ENCODE data around the gene PEAK1. TPM values are rescaled to one million over a fixed set of nuclear protein-coding genes. Genes with fewer than 3 reads are reported as not detected.

The PEAK1 gene
- total RNA-seq, 2 donors from 2014 or later: 26.2 to 27.0 TPM

DNA sequence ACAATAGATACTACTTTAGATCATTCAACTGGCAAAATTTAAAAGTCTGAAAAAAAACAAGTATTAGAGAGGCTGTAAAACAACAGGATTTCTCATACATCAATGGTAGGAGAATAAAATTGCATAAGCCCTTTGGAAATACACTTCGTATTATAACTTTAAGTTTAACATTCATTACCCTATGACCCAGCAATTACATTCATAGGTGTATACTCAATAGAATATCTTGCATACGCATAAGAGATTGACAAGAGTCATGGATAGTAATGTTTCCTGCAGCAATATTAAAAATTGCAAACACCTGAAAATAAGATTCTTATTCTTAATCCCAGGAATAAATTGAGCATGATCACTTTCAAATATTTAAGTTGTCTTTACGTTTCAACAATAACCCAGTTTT lies 63.6 kb downstream of the PEAK1 start:
- no peak overlapping the region for H3K27ac Mint-ChIP-seq
- H3K9me3 Mint-ChIP-seq: no peaks in the 10 kb centered on the region
- no peak for DNase-seq (ENCODE audit: low spot score in 2 of 2)
- ATAC-seq: no peak
- no peaks in the 10 kb centered on the region for H3K36me3 Mint-ChIP-seq

DNA sequence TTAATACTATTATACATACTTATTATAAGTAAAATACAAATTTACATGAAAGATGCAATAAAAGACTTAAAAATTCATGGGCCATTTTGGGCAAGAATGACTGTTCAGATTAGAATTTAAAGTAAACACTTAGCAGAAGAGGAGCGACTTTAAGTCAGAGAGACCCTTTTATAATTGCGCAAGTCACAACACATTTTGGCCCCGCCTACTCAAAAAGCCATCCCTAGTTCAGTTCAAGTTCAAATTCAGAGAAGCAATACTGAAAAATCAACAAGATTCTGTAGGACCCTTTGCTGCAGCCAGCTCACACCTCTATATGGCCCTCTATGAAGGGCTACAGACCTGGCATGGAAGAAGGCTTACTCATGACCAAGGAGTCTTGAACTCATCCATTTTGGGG lies 64.6 kb downstream of the PEAK1 start:
- Mint-ChIP-seq H3K27ac (no peak overlapping the region), H3K36me3 (no peaks in the 10 kb centered on the region)
- ATAC-seq: no peak

DNA sequence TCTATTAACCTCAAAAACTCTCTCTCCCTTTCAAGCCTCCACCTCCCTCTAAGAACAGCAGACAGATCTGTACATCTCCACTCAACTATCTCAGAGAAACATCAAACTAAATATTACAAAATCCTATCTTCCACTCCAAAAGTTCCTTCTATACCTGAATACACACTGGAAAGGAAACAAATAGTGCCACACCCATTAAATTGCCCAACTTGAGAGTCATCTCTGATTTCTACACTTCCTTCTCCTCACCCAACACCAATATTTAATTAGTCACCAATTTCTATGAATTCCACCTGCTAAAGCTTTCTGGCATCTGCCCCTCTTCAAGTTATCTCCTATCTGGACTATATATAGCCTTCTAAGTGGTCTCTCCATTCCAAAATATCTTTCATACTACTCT lies 65.8 kb downstream of the PEAK1 start:
- DNase-seq (ENCODE audit: low spot score in 2 of 2): no peak
- H3K36me3 Mint-ChIP-seq: no peaks in the 10 kb centered on the region
- no peak overlapping the region for H3K27ac Mint-ChIP-seq
- H3K9me3 Mint-ChIP-seq: no peaks in the 10 kb centered on the region
- ATAC-seq: no peak

More for the DNA sequence above, 64.6 kb downstream of the PEAK1 start:
- no peaks in the 10 kb centered on the region for H3K9me3 Mint-ChIP-seq
- no peak for DNase-seq (ENCODE audit: low spot score in 2 of 2)

DNA sequence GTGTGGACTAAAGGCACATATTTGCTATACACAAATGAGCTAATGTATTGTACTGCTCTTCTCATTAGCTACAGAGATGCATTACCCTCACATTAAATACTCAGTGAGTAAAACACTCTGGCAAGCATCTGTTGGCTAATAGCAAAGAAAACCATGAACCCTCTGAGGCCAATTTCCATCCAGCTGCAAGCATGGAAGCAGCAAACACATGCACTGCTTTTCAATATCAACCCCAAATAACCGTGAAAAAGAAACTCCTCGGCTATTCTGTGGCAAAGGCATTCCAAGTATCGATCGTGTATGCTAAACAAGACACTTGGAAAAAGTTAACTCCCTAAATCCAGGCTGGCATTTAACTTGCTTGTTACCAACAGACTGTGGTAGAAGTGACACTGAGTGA lies 67.0 kb downstream of the PEAK1 start:
- no peak for DNase-seq (ENCODE audit: low spot score in 2 of 2)
- H3K9me3 Mint-ChIP-seq: no peaks in the 10 kb centered on the region
- H3K27ac Mint-ChIP-seq: no peak overlapping the region

DNA sequence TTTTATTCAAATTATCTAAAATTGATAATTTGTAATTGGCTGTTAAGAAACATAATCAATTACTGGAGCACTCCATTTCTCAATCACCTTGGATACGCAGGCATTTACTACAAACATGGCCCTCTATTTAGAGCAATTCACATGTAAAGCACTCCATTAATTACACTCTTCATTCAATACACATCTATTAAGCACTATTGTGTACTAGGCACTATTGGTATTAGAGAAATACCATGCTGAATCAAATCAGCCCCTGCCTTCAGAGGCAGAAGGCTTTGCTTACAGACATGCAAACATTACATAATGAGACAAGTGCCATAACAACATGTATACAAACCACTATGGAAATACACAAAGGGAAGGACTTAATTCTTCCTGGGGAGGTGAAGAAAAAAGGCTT lies 69.1 kb downstream of the PEAK1 start:
- no peak for DNase-seq (ENCODE audit: low spot score in 2 of 2)
- no peak overlapping the region for H3K27ac Mint-ChIP-seq
- no peak for ATAC-seq
- H3K36me3 Mint-ChIP-seq: peaks cover 0 to 6% of the 10 kb centered on the region in 2 donors
- H3K9me3 Mint-ChIP-seq: no peaks in the 10 kb centered on the region

More for the DNA sequence above, 67.0 kb downstream of the PEAK1 start:
- no peak for ATAC-seq
- no peaks in the 10 kb centered on the region for H3K36me3 Mint-ChIP-seq

DNA sequence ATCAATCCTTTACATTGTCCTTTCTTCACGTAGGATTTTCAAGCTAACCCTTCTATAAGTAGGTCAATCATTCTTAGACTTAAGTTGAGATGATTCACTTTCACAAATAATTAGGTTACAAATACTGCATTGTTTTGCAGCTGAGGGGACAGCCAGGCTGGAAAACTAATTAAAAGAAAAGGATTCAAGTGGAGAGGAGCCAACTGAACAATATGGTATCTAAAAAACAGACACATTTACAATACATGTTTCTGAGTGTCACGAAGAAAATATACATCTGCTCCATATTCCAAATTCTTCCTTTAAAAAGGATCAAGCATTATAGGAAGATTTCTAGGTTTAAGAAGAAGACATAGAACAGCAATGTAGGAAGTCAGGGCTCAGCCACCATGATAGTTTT lies 70.2 kb downstream of the PEAK1 start:
- peaks cover 0 to 11% of the 10 kb centered on the region in 2 donors for H3K36me3 Mint-ChIP-seq
- ATAC-seq: no peak
- DNase-seq (ENCODE audit: low spot score in 2 of 2): no peak
- H3K27ac Mint-ChIP-seq: no peak overlapping the region
- H3K9me3 Mint-ChIP-seq: no peaks in the 10 kb centered on the region

DNA sequence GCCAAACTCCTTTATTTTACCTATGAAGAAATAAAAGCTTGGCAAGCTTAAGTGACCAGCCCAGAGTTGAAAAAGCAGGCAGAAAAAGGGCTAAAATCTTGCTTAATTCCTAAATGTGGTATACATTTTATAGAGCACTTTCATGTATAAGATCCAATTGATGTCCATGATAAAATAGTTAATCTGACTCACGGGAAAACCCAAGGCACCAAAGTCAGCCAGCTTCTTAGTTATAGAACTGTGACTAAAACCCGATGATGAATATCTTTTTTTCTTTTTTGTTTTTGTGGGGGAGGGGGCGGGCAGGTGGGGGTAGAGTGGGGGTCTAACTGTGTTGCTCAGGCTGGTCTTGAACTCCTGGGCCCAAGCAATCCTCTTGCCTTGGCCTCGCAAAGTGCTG lies 71.4 kb downstream of the PEAK1 start:
- H3K36me3 Mint-ChIP-seq: peaks cover 0 to 15% of the 10 kb centered on the region in 2 donors
- H3K9me3 Mint-ChIP-seq: no peaks in the 10 kb centered on the region
- no peak for ATAC-seq
- no peak for DNase-seq (ENCODE audit: low spot score in 2 of 2)
- no peak overlapping the region for H3K27ac Mint-ChIP-seq

DNA sequence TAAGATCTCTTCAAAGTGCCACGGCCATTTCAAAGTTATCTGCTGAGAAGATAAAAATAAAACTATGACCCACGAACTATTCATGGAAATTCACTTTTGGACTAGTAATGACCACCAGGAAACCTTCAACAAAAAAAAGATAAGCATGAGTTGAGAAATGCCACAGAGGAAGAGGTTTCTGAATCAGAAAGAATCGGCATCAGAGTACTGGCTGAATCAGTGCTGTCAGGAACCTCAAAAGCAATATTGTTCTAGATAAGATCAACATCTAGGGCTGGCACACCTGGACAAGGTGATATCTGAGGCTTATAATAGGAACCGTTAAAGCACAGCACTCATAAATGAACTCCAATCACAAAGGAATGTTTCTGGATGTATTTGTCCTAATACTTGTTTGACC lies 72.7 kb downstream of the PEAK1 start:
- ATAC-seq: no peak

DNA sequence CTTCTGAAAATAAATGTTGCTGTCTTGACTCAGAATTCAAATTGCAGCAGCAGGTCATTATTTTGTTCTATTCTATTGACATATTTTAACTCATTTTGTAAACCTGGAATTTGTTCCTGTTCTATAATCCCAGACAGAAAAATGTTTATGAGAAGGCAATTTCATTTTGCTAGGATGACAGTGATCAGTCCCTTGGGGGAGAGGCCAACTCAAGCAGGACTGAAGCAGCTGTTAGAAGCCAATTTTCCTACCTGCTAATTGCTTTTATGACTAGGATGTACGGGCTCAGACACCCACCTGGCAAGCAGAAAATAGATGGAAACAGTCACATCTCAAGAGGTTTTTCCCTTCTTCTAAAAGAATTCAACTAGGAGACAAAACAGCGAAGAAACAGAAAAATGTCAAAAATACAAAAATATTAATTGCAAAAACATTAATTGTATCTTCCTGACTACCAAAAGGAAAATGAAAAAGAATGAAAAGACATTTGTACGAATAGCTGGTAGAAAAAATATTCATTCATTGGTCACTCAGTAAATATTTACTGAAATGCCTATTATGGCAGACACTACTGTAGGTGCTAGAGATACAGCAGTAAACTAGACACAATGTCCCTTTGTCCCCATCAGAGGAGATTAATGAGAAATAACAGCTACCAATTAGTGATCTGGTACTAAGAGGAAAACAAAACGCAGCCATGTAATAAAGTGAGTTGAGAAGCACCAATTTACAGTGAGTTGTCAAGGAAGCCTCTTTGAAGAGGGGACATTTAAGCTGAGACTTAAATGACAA lies 73.5 kb downstream of the PEAK1 start:
- Mint-ChIP-seq H3K27ac (no peak overlapping the region), H3K9me3 (no peaks in the 10 kb centered on the region), H3K36me3 (peaks cover 0 to 15% of the 10 kb centered on the region in 2 donors)
- DNase-seq (ENCODE audit: low spot score in 2 of 2): no peak
- no peak for ATAC-seq

More for the DNA sequence above, 72.7 kb downstream of the PEAK1 start:
- Mint-ChIP-seq H3K9me3 (no peaks in the 10 kb centered on the region), H3K36me3 (peaks cover 0 to 15% of the 10 kb centered on the region in 2 donors), H3K27ac (no peak overlapping the region)
- no peak for DNase-seq (ENCODE audit: low spot score in 2 of 2)

DNA sequence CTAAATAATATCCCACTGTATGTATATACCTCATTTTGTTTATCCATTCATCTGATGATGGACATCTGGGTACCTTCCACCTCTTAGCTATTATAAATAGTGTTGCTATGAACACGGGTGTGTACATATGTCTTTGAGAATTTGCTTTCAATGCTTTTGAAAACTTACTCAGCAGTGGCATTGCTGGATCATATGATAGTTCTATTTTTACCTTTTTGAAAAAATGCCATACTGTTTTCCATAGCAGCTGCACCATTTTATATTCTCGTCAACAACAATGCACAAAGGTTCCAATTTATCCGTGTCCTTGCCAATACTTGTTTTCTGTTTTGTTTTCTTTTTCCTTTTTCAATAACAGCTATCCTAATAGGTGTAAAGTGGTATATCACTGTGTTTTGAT lies 77.1 kb downstream of the PEAK1 start:
- ATAC-seq (no peak), DNase-seq (ENCODE audit: low spot score in 2 of 2) (no peak)
- no peaks in the 10 kb centered on the region for H3K9me3 Mint-ChIP-seq
- no peak overlapping the region for H3K27ac Mint-ChIP-seq
- peaks cover 0 to 15% of the 10 kb centered on the region in 2 donors for H3K36me3 Mint-ChIP-seq

DNA sequence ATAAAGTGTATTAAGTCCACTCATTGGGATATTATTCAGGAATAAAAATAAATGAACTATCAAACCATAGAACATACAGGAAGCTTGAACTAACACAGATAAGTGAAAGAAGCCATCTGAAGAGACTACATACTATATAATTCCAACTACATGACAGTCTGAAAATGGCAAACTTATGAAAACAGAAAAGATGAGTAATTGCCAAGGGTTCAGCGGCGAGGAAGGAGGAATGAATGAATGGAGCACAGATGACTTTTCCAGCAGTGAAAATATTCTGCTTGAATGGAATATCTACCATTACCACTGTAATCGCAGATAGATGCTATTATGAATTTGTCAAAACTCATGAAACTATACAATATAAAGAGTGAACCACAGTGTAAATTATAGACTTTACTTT lies 79.7 kb downstream of the PEAK1 start:
- no peaks in the 10 kb centered on the region for H3K9me3 Mint-ChIP-seq
- no peak overlapping the region for H3K27ac Mint-ChIP-seq
- H3K36me3 Mint-ChIP-seq: peaks cover 0 to 9% of the 10 kb centered on the region in 2 donors
- no peak for ATAC-seq
- DNase-seq (ENCODE audit: low spot score in 2 of 2): no peak

DNA sequence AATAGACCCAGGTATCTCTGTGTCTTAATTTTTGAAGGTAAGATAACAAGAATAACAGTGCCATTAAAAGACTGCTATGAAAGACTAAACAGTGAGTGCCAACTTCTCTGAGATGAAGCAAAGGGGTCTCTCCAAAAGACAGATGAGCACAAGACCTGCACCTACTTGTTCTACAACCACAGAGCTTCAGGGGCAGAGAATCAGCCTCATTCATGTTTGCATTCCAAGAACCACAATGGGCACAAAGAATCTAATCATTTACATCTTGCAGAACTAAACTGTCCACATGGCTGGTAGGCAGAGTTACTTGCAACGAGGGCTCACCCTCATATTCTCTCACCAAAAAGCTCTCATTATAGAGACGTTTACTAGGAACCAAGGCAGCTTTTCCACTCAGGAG lies 83.9 kb downstream of the PEAK1 start:
- no peak overlapping the region for H3K27ac Mint-ChIP-seq
- ATAC-seq (no peak), DNase-seq (ENCODE audit: low spot score in 2 of 2) (no peak)
- H3K9me3 Mint-ChIP-seq: no peaks in the 10 kb centered on the region
- no peaks in the 10 kb centered on the region for H3K36me3 Mint-ChIP-seq

DNA sequence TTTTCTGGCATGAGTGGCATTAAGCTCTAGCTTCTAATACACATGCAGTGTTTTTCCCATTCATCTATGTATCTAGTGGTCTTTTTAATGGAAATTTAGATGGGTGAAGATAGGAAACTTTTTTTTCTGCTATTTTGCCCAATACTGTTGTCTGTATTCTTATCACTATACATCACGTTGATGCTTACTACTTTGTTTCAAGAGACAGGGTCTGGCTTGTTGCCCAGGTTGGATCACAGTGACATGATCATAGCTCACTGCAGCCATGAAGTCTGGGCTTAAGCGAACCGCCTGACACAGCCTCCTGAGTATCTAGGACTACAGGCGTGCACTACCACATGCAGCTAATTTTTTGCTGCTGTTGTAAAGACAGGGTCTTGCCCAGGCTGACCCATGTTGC lies 84.6 kb downstream of the PEAK1 start:
- Mint-ChIP-seq H3K36me3 (no peaks in the 10 kb centered on the region), H3K27ac (no peak overlapping the region), H3K9me3 (no peaks in the 10 kb centered on the region)
- ATAC-seq (no peak), DNase-seq (ENCODE audit: low spot score in 2 of 2) (no peak)

DNA sequence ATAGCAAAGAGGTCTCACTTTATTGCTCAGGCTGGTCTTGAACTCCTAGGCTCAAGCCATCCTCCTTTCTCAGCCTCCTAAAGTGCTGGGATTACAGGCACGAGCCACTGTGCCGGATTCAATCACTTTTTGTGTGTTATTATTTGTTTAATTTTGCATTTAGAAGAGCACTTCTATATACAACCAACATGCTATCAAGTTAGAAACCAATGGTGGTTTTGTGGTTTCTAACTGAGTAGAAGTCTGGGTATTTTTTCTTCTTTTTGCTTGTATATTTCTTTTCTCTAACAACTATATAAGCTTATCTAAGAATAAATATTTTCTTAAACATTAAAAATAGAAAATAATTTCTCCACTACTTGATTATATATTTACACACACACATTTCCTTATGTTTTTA lies 86.7 kb downstream of the PEAK1 start:
- Mint-ChIP-seq H3K36me3 (no peaks in the 10 kb centered on the region), H3K9me3 (no peaks in the 10 kb centered on the region), H3K27ac (no peak overlapping the region)
- ATAC-seq (no peak), DNase-seq (ENCODE audit: low spot score in 2 of 2) (no peak)

DNA sequence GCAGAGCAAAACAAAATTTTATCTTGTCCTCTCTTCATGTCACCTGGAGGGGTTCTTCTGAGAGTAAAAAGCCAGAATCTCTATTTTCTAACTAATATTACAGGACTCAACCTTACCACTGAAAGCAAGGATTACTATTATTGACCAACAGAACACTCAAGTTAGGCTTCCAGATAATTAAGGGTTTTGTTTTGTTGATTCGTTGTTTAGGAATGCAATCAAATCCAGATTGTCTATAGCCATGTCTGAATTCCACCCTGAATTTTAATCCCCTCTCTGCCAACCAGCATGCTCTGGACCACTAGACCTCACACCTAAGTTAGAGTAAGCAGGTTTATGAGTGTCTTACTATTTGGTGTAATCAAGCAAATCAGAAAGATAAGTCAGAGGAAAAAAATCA lies 90.7 kb downstream of the PEAK1 start:
- no peaks in the 10 kb centered on the region for H3K36me3 Mint-ChIP-seq
- ATAC-seq (no peak), DNase-seq (ENCODE audit: low spot score in 2 of 2) (no peak)
- H3K27ac Mint-ChIP-seq: no peak overlapping the region
- no peaks in the 10 kb centered on the region for H3K9me3 Mint-ChIP-seq

DNA sequence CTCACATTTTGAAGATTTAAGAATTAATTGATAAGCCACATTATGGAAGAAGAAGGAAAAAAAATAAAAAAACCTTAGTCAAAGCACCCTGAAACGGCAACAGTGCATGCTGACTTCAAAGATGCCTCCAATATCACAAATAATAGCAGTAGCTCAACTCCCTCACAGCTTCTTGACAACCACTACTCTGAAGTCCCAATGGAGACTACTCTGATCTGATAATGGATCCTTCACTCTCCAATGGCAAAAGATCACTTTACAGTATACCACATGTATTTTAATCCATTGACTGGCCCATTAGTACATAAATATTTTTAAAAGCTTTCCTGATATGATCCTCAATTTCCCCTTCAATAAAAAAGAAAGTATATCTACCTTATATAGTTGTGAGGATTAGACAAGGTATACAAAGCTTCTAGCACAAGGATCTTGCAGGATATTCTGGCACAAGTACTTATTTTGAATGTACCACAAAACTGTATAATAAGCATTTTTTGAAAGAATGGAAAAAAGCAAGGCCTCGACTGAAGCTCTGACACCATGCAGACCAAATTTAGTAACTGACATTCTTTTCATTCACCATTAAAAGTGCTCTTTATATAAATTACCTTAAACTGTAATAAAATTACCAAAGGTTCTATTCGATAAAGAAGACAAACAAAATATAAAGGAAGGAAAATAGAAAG lies 91.9 kb downstream of the PEAK1 start:
- ATAC-seq (no peak), DNase-seq (ENCODE audit: low spot score in 2 of 2) (no peak)
- no peaks in the 10 kb centered on the region for H3K9me3 Mint-ChIP-seq
- H3K36me3 Mint-ChIP-seq: peaks cover 0 to 8% of the 10 kb centered on the region in 2 donors
- H3K27ac Mint-ChIP-seq: no peak overlapping the region

DNA sequence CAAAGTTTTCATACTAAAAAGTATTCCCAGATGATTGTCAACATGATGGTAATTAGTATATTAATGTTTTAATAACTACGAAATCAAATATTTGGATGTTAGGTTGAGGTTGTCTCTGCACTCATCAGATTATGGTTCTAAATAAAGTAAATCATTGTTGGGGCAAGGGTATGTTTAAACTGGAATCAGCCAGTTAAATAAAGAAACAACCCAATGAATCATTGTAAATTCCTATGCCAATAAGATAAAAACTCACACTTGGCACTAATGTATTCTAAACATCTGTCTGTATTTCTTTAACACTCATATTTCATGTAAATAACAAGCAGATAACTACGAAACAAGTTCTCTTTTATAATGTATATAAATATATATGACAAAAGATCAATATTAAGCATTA lies 92.7 kb downstream of the PEAK1 start:
- Mint-ChIP-seq H3K36me3 (peaks cover 0 to 8% of the 10 kb centered on the region in 2 donors), H3K9me3 (no peaks in the 10 kb centered on the region), H3K27ac (no peak overlapping the region)
- ATAC-seq: no peak
- no peak for DNase-seq (ENCODE audit: low spot score in 2 of 2)

DNA sequence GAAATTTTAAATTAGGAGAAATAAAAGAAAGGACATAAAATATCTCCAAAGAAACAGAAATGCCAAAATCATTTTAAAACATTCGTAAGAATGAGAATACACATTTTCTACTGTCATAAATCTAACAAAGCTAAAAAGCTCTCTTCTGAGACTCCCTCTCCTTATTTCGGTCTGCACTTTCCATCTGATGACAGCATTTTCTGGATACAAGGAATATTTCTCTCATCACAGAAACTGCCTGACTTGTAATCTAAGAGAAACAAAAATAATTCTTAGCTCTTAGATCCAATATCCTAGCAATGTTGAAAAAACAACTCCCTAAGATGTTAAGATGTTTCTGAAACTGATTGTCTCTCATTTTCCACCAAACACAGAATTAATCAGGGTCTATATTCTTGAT lies 93.5 kb downstream of the PEAK1 start:
- H3K36me3 Mint-ChIP-seq: peaks cover 7 to 8% of the 10 kb centered on the region in 2 donors
- no peak for DNase-seq (ENCODE audit: low spot score in 2 of 2)
- no peak overlapping the region for H3K27ac Mint-ChIP-seq
- ATAC-seq: no peak
- H3K9me3 Mint-ChIP-seq: no peaks in the 10 kb centered on the region
